Spleen (tissue), 11 donors: ENCODE measurements around the gene STARD7. TPM values are rescaled to one million over a fixed set of nuclear protein-coding genes. Genes with fewer than 3 reads are reported as not detected.

ENCODE experiments used
- DNase-seq: peaks from one replicate; pipeline ENCODE4 v3.0.0-alpha.2; 2020
- H3K27ac ChIP-seq, 8 donors: fragments of 200-600 bp; sonication (generic) in 7 of 8; 1 replicate in 4 of 8; 2 replicates in 4 of 8; pipeline versions ENCODE4 v1.5.0 to v1.8.0; 2016 to 2021; ENCODE audit warnings: inconsistent platforms in 4 of 8, mild to moderate bottlenecking in 4 of 8, moderate library complexity in 1 of 8
- H3K27me3 ChIP-seq, 7 donors: fragments of 200-600 bp; sonication (generic) in 6 of 7; replicated peaks in 1 of 7; 1 replicate in 4 of 7; 2 replicates in 3 of 7; pipeline versions ENCODE4 v1.5.0 to v1.8.0; 2016 to 2021; ENCODE audit warnings: inconsistent platforms in 3 of 7, mild to moderate bottlenecking in 1 of 7
- H3K36me3 ChIP-seq, 6 donors: fragments of 200-600 bp; sonication (generic) in 5 of 6; 1 replicate in 4 of 6; 2 replicates in 2 of 6; pipeline versions ENCODE4 v1.5.0 to v1.8.0; 2016 to 2021; ENCODE audit warnings: inconsistent platforms in 2 of 6
- H3K4me1 ChIP-seq, 6 donors: fragments of 200-600 bp; sonication (generic) in 5 of 6; 1 replicate in 3 of 6; 2 replicates in 3 of 6; pipeline versions ENCODE4 v1.5.0 to v1.8.0; 2016 to 2021; ENCODE audit warnings: inconsistent platforms in 3 of 6
- H3K4me3 ChIP-seq, 8 donors: fragments of 200-600 bp; sonication (generic) in 7 of 8; 1 replicate in 4 of 8; 2 replicates in 4 of 8; pipeline versions ENCODE4 v1.5.0 to v1.8.0; 2016 to 2021; ENCODE audit warnings: inconsistent platforms in 4 of 8, mild to moderate bottlenecking in 4 of 8, moderate library complexity in 2 of 8
- H3K9me3 ChIP-seq, 8 donors: fragments of 200-600 bp; sonication (generic) in 7 of 8; 1 replicate in 4 of 8; 2 replicates in 4 of 8; pipeline versions ENCODE4 v1.5.0 to v1.8.0; 2016 to 2021; ENCODE audit warnings: inconsistent platforms in 4 of 8
- CTCF ChIP-seq, 11 experiments: fragments of 200-600 bp in 7 of 11; fragments of 450-650 bp in 4 of 11; sonication (generic) in 4 of 11; IDR thresholded peaks in 8 of 11; conservative IDR thresholded peaks in 3 of 11; 1 replicate in 7 of 11; 2 replicates in 4 of 11; pipeline versions ENCODE4 v1.4.0 to v1.8.0; 2016 to 2021; ENCODE audit warnings: antibody characterized with exemption in 11 of 11, inconsistent platforms in 4 of 11, mild to moderate bottlenecking in 1 of 11
- POLR2A ChIP-seq, 3 donors: fragments of 450-650 bp; IDR thresholded peaks; one replicate each; pipeline ENCODE4 v1.5.1; 2017; ENCODE audit warnings: antibody characterized with exemption in 3 of 3, mild to moderate bottlenecking in 1 of 3
- POLR2AphosphoS5 ChIP-seq, 3 donors: sonication (generic); formaldehyde crosslinking; IDR thresholded peaks; one replicate each; pipeline ENCODE4 v1.5.1; 2017; ENCODE audit warnings: antibody characterized with exemption in 3 of 3
- WGBS, 5 donors: extraction: QIAGEN DNeasy Blood & Tissue Kit in 3 of 5; methylation state at CpG; one replicate each; pipeline versions ENCODE4 v1.1.5 to v1.1.7; 2013 to 2018; 5-methylcytosine and 5-hydroxymethylcytosine counted together
- intact Hi-C: fragments of 100-400 bp; cut with DNase I; formaldehyde crosslinking; loops from one replicate; pipeline ENCODE4 v1.15.0; 2023; ENCODE audit warnings: low total_unique reads
- polyA plus RNA-seq, 3 donors: library from polyadenylated mRNA; stranded (reverse); fragments of 200-250 nt; gene quantifications; one replicate each; pipeline ENCODE4 v1.2.1, GENCODE V29; 2013
- total RNA-seq, 7 donors: library from RNA; depleted of rRNA in 3 of 7; stranded (reverse); fragments of >200 nt in 3 of 7; fragmentation: NEBNext Ultra II Directional in 4 of 7; extraction: Animal tissue kit (Norgen Biotek cat#: 25700) in 4 of 7; gene quantifications; one replicate each; pipeline versions ENCODE4 v1.1.0 to v1.2.1, GENCODE V29; 2016 to 2021
- donor health status: healthy with polysubstance abuse.
- donor health status: DM: no; HTN: no; CAD: no; lungs with moderate emphysema.
- donor health status: DM: no; HTN: no; CAD: no.
- donor health status: Bipolar disorder and iron deficiency.
- donor health status: healthy.
- donor health status: DM: no; HTN: no; CAD: no.
- donor health status: DM: yes; HTN: yes; CAD: no.

Gene STARD7
- total and polyA plus RNA-seq, 10 donors: 45.1 to 174 (median 108) TPM

- no peaks in the 10 kb centered on the region for H3K27me3 ChIP-seq
- no peak for DNase-seq
- H3K4me3 ChIP-seq: no peak overlapping the region
- no peak for TF ChIP-seq POLR2A (IDR thresholded peaks at IDR 0.05)
- TF ChIP-seq POLR2AphosphoS5 (IDR thresholded peaks at IDR 0.05): no peak
- no peak for TF ChIP-seq CTCF (IDR thresholded peaks at IDR 0.05 in 8 of 11, conservative IDR thresholded peaks at IDR 0.05 in 3 of 11)
- H3K27ac ChIP-seq: no peak overlapping the region
- H3K9me3 ChIP-seq: no peaks in the 10 kb centered on the region
- peaks cover 5 to 86% (median 75%) of the 10 kb centered on the region in 6 donors for H3K36me3 ChIP-seq
- 92 to 96% (median 93%) methylated on average over 11 of the region's 11 CpGs for WGBS, 5 donors
- intact Hi-C loops: no loop called here
- peaks cover 0 to 39% (median 10%) of the 10 kb centered on the region in 6 donors for H3K4me1 ChIP-seq
These were observed 16.5 kb downstream of the STARD7 start for GRCh38 chr2:96191937-96192670.

GRCh38 chr2:96188821-96189526 lies 19.7 kb downstream of the STARD7 start:
- H3K27ac ChIP-seq: no peak overlapping the region
- 86 to 96% (median 93%) methylated on average over 12 of the region's 12 CpGs for WGBS, 5 donors
- TF ChIP-seq POLR2AphosphoS5 (IDR thresholded peaks at IDR 0.05) (no peak), POLR2A (IDR thresholded peaks at IDR 0.05) (no peak), CTCF (IDR thresholded peaks at IDR 0.05 in 8 of 11, conservative IDR thresholded peaks at IDR 0.05 in 3 of 11) (no peak)
- no peaks in the 10 kb centered on the region for H3K27me3 ChIP-seq
- no peak for DNase-seq
- H3K36me3 ChIP-seq: peaks cover 8 to 100% (median 89%) of the 10 kb centered on the region in 6 donors
- no peak overlapping the region for H3K4me3 ChIP-seq
- intact Hi-C loops: no loop called here
- H3K4me1 ChIP-seq: peaks cover 0 to 20% (median 0%) of the 10 kb centered on the region in 6 donors
- no peaks in the 10 kb centered on the region for H3K9me3 ChIP-seq

GRCh38 chr2:96186562-96186961 lies 22.1 kb downstream of the STARD7 start:
- H3K27ac ChIP-seq: peak overlapping the region in 2 of 8 donors; percentile 16 to 18
- H3K36me3 ChIP-seq: peaks cover 8 to 85% (median 70%) of the 10 kb centered on the region in 6 donors
- H3K9me3 ChIP-seq: no peaks in the 10 kb centered on the region
- intact Hi-C loops: no loop called here
- no peaks in the 10 kb centered on the region for H3K27me3 ChIP-seq
- no peak for TF ChIP-seq CTCF (IDR thresholded peaks at IDR 0.05 in 8 of 11, conservative IDR thresholded peaks at IDR 0.05 in 3 of 11)
- TF ChIP-seq POLR2AphosphoS5 (IDR thresholded peaks at IDR 0.05): no peak
- TF ChIP-seq POLR2A (IDR thresholded peaks at IDR 0.05): no peak
- H3K4me3 ChIP-seq: no peak overlapping the region
- peaks cover 0 to 14% (median 0%) of the 10 kb centered on the region in 6 donors for H3K4me1 ChIP-seq
- 86 to 94% (median 92%) methylated on average over 5 of the region's 5 CpGs for WGBS, 5 donors
- no peak for DNase-seq

- Histone ChIP-seq H3K27ac (peak overlapping the region in 1 of 8 donors; percentile 36), H3K4me1 (peaks cover 0 to 17% (median 3%) of the 10 kb centered on the region in 6 donors), H3K36me3 (peaks cover 3 to 74% (median 59%) of the 10 kb centered on the region in 6 donors), H3K27me3 (no peaks in the 10 kb centered on the region), H3K4me3 (no peak overlapping the region), H3K9me3 (no peaks in the 10 kb centered on the region)
- intact Hi-C loops: no loop called here
- no peak for TF ChIP-seq CTCF (IDR thresholded peaks at IDR 0.05 in 8 of 11, conservative IDR thresholded peaks at IDR 0.05 in 3 of 11)
- no peak for DNase-seq
- WGBS, 5 donors: 93 to 100% (median 97%) methylated on average over 1 of the region's 1 CpG
These were observed 23.1 kb downstream of the STARD7 start for GRCh38 chr2:96185516-96185915.
